ENCODE results near the gene OLA1. TPM values are rescaled to one million over a fixed set of nuclear protein-coding genes. Genes with fewer than 3 reads are reported as not detected.
A peak's percentile ranks its signal among the peaks of the same experiment; 100 is the strongest.

The OLA1 gene
- total RNA-seq, 1 experiment from 2014 or later: 109 TPM

- no peak for TF ChIP-seq PRDM15 (CRISPR knock-in tag; IDR thresholded peaks at IDR 0.05)
Observed at GRCh38 chr2:174211954-174212353, 36.4 kb downstream of the OLA1 start (continued).

- Mint-ChIP-seq H3K36me3 (no peaks in the 10 kb centered on the region), H3K27ac (peak overlapping the region; percentile 25)
- CTCF ChIA-PET: no interaction called here
Observed at GRCh38 chr2:174210862-174211261, 37.5 kb downstream of the OLA1 start.

More at GRCh38 chr2:174210862-174211261, 37.5 kb downstream of the OLA1 start:
- no peak for DNase-seq (ENCODE audit: low spot score)
- ATAC-seq: peak; percentile 41; the same call in 1 of the 2 replicates
- peaks cover 38% of the 10 kb centered on the region for H3K4me1 Mint-ChIP-seq
- H3K27me3 Mint-ChIP-seq (ENCODE audit: low read depth): no peaks in the 10 kb centered on the region
- H3K4me3 Mint-ChIP-seq: no peak overlapping the region
- POLR2A ChIA-PET: no interaction called here
- TF ChIP-seq ZNF317 (CRISPR knock-in tag; IDR thresholded peaks at IDR 0.05; ENCODE audit: borderline replicate concordance, low read depth) (no peak), MYBL2 (CRISPR knock-in tag; IDR thresholded peaks at IDR 0.05) (no peak), SOX15 (CRISPR knock-in tag; IDR thresholded peaks at IDR 0.05) (no peak), TEAD1 (CRISPR knock-in tag; IDR thresholded peaks at IDR 0.05) (no peak), HMGA2 (CRISPR knock-in tag; IDR thresholded peaks at IDR 0.05) (no peak), AFF4 (CRISPR knock-in tag; IDR thresholded peaks at IDR 0.05; ENCODE audit: borderline replicate concordance) (no peak), ETV6 (CRISPR knock-in tag; IDR thresholded peaks at IDR 0.05) (no peak), ZNF671 (CRISPR knock-in tag; IDR thresholded peaks at IDR 0.05) (no peak), FOXJ3 (CRISPR knock-in tag; IDR thresholded peaks at IDR 0.05; ENCODE audit: borderline replicate concordance) (no peak), NFE2L1 (CRISPR knock-in tag; IDR thresholded peaks at IDR 0.05) (no peak), TP53 (CRISPR knock-in tag; IDR thresholded peaks at IDR 0.05) (no peak), CREM (CRISPR knock-in tag; IDR thresholded peaks at IDR 0.05) (no peak), ZNF219 (CRISPR knock-in tag; IDR thresholded peaks at IDR 0.05; ENCODE audit: borderline replicate concordance) (no peak), STAT6 (CRISPR knock-in tag; conservative IDR thresholded peaks at IDR 0.05; ENCODE audit: low read depth) (no peak), MAX (CRISPR knock-in tag; IDR thresholded peaks at IDR 0.05) (no peak)
- H3K9me3 Mint-ChIP-seq: no peaks in the 10 kb centered on the region

Data from WTC11 (cell line).